ENCODE results near the gene FNDC10. TPM values are rescaled to one million over a fixed set of nuclear protein-coding genes. Genes with fewer than 3 reads are reported as not detected.

Gene FNDC10
- total and polyA plus RNA-seq, 7 donors: 0.15 to 0.96 (median 0.63) TPM; not detected in 1

DNA sequence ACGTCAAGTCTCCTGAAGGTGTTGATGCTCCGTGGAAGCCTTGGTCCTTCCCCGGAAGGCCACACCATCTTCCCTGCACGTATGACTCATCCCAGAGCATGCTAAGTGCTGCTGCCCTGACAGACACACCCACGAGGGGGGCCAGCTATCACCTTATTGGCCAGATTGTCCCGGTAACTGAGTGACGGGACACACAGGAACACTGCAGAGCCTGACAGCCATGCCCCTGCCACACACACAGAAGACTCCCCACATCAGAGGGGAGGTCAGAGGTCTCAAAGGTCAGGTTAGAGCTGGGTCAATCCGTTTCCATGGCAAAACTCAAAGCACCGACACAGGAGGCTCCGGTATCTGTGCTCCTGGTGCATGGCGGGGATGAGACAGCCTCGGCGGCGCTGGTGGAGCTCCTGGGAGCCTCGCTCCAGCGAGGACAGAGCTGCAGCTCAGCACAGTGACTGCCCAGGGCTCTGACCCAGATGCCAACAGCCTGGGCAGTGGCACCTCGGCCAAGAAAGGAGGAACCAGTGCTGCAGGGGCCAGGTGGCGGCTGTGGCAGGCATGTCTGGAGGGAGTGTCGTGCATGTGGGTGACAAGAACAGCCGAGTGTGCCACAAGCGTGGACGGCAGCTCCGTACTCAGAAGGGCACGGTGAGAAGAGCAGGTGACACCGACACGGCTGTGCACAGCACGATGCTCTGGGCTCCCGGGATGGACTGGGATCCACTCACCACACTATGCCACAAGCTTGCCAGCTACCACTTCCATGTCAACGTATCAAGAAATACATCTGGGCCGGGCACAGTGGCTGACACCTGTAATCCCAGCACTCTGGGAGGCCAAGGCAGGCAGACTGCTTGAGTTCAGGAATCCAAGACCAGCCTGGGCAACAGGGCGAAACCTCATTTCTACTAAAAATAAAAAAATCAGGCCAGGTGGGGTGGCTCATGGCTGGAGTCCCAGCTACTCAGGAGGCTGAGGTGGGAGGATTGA, 44.7 kb downstream of the FNDC10 start:
- ATAC-seq (peak; percentile 70 to 82 (median 79)), DNase-seq (peak in 1 of 2 donors; percentile 83)
- 25 to 42% (median 28%) methylated on average over 31 of the region's 31 CpGs for WGBS, 3 donors
- no peaks in the 10 kb centered on the region for H3K27me3 ChIP-seq (ENCODE audit: insufficient read depth in 3 of 3, low read length in 2 of 3)
- intact Hi-C loops (cut with DNase I): no loop called here
- no peaks in the 10 kb centered on the region for H3K9me3 ChIP-seq
- H3K4me1 ChIP-seq: peaks cover 30% of the 10 kb centered on the region
- H3K27ac ChIP-seq: peak overlapping the region; percentile 79
- H3K4me3 ChIP-seq: peak overlapping the region; percentile 14
- TF ChIP-seq, protein P1, sequence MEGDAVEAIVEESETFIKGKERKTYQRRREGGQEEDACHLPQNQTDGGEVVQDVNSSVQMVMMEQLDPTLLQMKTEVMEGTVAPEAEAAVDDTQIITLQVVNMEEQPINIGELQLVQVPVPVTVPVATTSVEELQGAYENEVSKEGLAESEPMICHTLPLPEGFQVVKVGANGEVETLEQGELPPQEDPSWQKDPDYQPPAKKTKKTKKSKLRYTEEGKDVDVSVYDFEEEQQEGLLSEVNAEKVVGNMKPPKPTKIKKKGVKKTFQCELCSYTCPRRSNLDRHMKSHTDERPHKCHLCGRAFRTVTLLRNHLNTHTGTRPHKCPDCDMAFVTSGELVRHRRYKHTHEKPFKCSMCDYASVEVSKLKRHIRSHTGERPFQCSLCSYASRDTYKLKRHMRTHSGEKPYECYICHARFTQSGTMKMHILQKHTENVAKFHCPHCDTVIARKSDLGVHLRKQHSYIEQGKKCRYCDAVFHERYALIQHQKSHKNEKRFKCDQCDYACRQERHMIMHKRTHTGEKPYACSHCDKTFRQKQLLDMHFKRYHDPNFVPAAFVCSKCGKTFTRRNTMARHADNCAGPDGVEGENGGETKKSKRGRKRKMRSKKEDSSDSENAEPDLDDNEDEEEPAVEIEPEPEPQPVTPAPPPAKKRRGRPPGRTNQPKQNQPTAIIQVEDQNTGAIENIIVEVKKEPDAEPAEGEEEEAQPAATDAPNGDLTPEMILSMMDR (IDR thresholded peaks at IDR 0.05): no peak
- H3K36me3 ChIP-seq (ENCODE audit: insufficient read depth in 1 of 2, low read depth in 1 of 2): peaks cover 0 to 4% of the 10 kb centered on the region in 2 donors

DNA sequence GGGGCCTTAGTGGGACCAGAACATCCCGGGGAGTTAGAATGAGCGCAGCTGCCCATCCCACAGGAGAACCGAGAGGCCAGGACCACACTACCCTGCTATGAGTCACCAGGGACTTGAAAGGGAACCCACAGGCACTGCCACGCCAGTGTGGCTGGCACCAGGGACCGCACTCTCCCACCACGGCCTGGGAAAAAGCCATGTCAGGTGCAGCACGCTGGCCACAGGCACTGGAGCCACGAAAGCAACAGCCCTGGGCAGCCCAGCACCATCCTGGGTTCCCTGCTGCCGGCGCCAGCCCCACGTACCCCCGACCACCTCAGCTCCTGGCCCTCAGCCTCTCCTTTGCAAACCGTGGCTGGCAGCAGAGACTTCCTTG, 45.4 kb downstream of the FNDC10 start:
- intact Hi-C loops (cut with DNase I): no loop called here
- Histone ChIP-seq H3K4me1 (peaks cover 30% of the 10 kb centered on the region), H3K27me3 (ENCODE audit: insufficient read depth in 3 of 3, low read length in 2 of 3) (no peaks in the 10 kb centered on the region), H3K36me3 (ENCODE audit: insufficient read depth in 1 of 2, low read depth in 1 of 2) (no peaks in the 10 kb centered on the region), H3K9me3 (no peaks in the 10 kb centered on the region), H3K4me3 (no peak overlapping the region), H3K27ac (peak overlapping the region; percentile 79)
- TF ChIP-seq, protein P1 (IDR thresholded peaks at IDR 0.05): no peak
- ATAC-seq (peak; percentile 55 to 66 (median 58)), DNase-seq (peak in 1 of 2 donors; percentile 68)
- WGBS, 3 donors: 44 to 73% (median 45%) methylated on average over 10 to 13 of the region's 13 CpGs

DNA sequence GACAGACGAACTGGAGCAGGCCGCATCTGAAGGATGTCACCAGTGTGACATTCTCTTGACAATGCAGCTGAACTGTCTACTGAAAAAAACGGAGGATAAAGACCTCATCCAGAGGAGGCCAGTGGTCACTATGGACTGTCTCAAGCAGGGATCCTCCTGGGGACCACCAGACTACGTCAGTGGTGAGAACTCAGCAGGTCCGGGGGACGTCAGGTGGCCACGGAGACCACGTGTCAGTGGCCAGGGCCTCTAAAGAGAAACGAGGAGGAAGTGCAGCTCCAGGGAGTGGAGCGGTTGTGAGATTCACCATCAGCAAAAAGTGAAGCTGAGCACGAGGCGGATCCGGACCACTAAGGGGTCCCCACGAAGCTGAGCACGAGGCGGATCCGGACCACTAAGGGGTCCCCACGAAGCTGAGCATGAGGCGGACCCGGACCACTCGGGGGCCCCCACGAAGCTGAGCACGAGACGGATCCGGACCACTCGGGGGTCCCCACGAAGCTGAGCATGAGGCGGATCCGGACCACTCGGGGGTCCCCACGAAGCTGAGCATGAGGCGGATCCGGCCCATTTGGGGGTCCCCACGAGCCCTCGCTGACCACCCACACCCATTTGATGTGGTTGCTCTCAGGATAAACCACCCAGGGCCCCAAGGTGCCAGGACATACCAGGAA, 46.0 kb downstream of the FNDC10 start:
- peaks cover 30% of the 10 kb centered on the region for H3K4me1 ChIP-seq
- no peaks in the 10 kb centered on the region for H3K36me3 ChIP-seq (ENCODE audit: insufficient read depth in 1 of 2, low read depth in 1 of 2)
- WGBS, 3 donors: 80 to 91% (median 87%) methylated on average over 32 to 35 of the region's 35 CpGs
- ATAC-seq (no peak), DNase-seq (no peak)
- no peak overlapping the region for H3K4me3 ChIP-seq
- H3K27ac ChIP-seq: peak overlapping the region; percentile 79
- no peaks in the 10 kb centered on the region for H3K27me3 ChIP-seq (ENCODE audit: insufficient read depth in 3 of 3, low read length in 2 of 3)
- TF ChIP-seq, protein P1 (IDR thresholded peaks at IDR 0.05): no peak
- intact Hi-C loops (cut with DNase I): no loop called here
- H3K9me3 ChIP-seq: no peaks in the 10 kb centered on the region

DNA sequence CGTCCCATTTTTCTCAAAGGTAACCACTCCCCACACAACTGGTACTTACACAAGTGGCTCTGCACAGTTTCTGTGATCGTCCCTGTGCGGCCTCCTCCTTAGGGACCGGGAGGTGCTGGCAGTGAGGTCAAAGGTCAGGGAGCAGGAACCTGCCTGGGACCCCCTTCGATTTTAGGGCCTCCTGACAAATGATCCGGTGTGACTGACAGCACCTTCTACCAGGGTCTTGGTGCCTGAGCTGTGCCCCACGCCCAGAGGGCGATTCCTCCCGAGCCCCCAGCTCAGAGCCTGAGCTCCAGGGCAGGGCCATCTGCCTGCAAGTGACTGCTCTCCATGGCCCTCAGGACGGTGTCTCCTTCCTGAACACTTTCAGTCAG, 47.7 kb downstream of the FNDC10 start:
- no peak overlapping the region for H3K27ac ChIP-seq
- no peaks in the 10 kb centered on the region for H3K27me3 ChIP-seq (ENCODE audit: insufficient read depth in 3 of 3, low read length in 2 of 3)
- TF ChIP-seq, protein P1 (IDR thresholded peaks at IDR 0.05): no peak
- H3K36me3 ChIP-seq (ENCODE audit: insufficient read depth in 1 of 2, low read depth in 1 of 2): peaks cover 0 to 11% of the 10 kb centered on the region in 2 donors
- H3K4me3 ChIP-seq: no peak overlapping the region
- 80 to 84% (median 83%) methylated on average over 10 of the region's 10 CpGs for WGBS, 3 donors
- intact Hi-C loops (cut with DNase I): no loop called here
- ATAC-seq (no peak), DNase-seq (no peak)
- H3K4me1 ChIP-seq: peaks cover 30% of the 10 kb centered on the region
- H3K9me3 ChIP-seq: no peaks in the 10 kb centered on the region

All from psoas muscle (tissue), 8 donors.